ENCODE results near the gene BEND6. TPM values are rescaled to one million over a fixed set of nuclear protein-coding genes. Genes with fewer than 3 reads are reported as not detected.
"Not testable (repeated sequence)": the region's sequence is repeated elsewhere in the genome, so short reads cannot be mapped to it uniquely, and the experiment has no call there.

The BEND6 gene
- total RNA-seq, 2 experiments from 2014 or later: not detected

DNA sequence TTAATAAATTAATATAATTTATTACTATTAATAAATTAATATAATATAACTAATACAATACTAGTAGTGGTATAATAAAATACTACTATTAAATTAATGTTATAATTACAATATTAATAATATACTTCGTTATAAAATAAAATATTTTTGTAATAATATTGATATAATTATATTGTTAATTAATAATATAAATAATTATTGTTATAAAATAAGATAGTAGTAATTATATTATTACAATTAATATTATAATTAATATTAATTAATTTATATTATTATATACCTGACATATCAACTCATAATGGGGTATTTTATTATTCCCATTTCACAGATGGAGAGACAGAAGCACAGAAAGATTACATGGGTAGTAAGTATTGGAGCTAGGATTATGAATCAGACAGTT is 8.9 kb downstream of the BEND6 start:
- H3K4me3 Mint-ChIP-seq: no peak overlapping the region
- H3K27ac Mint-ChIP-seq: no peak overlapping the region
- DNase-seq (no peak), ATAC-seq (no peak)
- no peaks in the 10 kb centered on the region for H3K36me3 Mint-ChIP-seq
- H3K4me1 Mint-ChIP-seq: no peaks in the 10 kb centered on the region
- peaks cover 27% of the 10 kb centered on the region for H3K27me3 Mint-ChIP-seq
- no peaks in the 10 kb centered on the region for H3K9me3 Mint-ChIP-seq (ENCODE audit: low read depth)
- CTCF ChIA-PET: interaction anchor here (1.1 to 5.2 kb wide), 2 partner anchors 8 to 60 kb away, joined by 3 to 25 read pairs; no protein-coding TSS in a partner anchor

DNA sequence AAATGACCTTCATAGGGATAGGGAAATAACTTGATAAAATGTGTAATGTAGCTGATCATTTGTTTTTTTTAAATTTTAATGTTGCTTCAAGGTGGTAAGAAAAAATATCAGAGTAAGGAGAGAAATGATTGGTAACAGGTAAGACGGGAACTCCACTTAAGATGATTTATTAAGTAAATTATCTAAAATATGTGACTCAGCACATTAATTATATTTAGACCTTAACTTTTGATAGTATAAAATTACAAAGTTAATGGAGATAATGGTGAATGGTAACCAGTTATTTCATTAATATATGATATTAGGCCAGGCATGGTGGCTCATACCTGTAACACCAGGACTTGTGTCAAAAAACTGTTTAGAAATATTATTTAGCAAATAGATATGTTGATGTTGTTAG is 10.2 kb downstream of the BEND6 start:
- CTCF ChIA-PET: interaction anchor here (0.5 kb wide), 1 partner anchor 351 kb away, joined by 3 read pairs; no protein-coding TSS in a partner anchor
- Mint-ChIP-seq H3K4me1 (no peaks in the 10 kb centered on the region), H3K27ac (no peak overlapping the region), H3K36me3 (no peaks in the 10 kb centered on the region), H3K27me3 (peaks cover 21% of the 10 kb centered on the region), H3K4me3 (no peak overlapping the region), H3K9me3 (ENCODE audit: low read depth) (no peaks in the 10 kb centered on the region)
- no peak for ATAC-seq
- DNase-seq: no peak

DNA sequence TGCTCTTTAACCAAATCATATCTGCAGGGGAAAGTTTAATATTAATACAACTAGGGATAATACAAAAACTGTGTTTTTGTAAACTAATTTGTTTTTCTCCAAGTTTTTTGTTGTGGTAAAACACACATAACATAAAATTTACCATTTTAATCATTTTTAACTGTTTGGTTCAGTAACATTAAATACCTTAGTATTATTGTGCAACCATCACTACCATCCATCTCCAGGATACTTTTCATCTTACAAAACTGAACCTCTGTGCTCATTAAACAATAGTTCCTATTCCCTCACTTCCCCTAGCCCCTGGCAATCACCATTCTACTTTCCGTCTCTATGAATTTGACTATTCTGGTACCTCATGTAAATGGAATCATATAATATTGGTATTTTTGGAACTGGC is 15.9 kb downstream of the BEND6 start:
- no peaks in the 10 kb centered on the region for H3K9me3 Mint-ChIP-seq (ENCODE audit: low read depth)
- peaks cover 21% of the 10 kb centered on the region for H3K27me3 Mint-ChIP-seq
- no peak overlapping the region for H3K4me3 Mint-ChIP-seq
- DNase-seq (no peak), ATAC-seq (no peak)
- no peaks in the 10 kb centered on the region for H3K36me3 Mint-ChIP-seq
- H3K27ac Mint-ChIP-seq: no peak overlapping the region
- no peaks in the 10 kb centered on the region for H3K4me1 Mint-ChIP-seq
- CTCF ChIA-PET: no interaction called here

DNA sequence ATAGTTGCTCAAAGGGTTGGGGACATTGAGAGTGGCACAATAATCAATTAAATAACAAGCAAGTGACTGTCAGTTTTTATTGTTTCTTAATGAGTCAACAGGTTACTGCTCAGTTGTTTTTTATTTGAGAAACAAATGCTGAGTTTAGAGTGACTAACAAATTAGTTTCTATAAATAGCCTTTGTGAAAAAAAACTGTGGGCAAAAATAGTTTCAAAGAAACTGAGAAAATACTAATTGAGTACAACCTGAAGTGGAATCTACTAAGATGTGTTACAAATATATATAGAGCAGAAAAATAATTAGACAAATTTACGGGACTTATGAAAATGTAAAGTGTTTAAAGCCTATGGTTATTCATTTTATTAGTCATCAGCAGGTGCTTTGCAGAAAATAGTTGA is 22.3 kb downstream of the BEND6 start:
- no peak overlapping the region for H3K27ac Mint-ChIP-seq

DNA sequence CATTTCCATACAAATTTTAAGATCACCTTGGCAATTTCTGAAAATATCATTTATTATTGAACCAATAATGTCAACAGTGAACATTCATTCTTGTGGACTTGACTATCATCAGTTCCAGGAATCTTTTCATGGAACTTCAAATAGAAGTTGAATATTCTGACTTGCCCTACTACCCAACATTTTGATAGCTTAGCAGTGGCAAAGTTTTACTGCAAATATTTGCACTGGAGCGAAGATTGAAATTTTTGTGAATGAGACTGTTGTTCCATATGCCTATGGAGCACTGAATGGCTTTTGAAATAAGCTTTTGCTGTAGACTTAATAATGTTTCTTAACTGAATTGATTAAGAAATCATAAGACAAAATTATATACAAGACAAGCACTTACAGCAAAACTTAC is 23.6 kb downstream of the BEND6 start:
- no peaks in the 10 kb centered on the region for H3K4me1 Mint-ChIP-seq
- H3K4me3 Mint-ChIP-seq: no peak overlapping the region
- H3K27me3 Mint-ChIP-seq: peaks cover 27% of the 10 kb centered on the region
- DNase-seq (no peak), ATAC-seq (no peak)
- H3K9me3 Mint-ChIP-seq (ENCODE audit: low read depth): peaks cover 7% of the 10 kb centered on the region
- CTCF ChIA-PET: no interaction called here
- H3K36me3 Mint-ChIP-seq: no peaks in the 10 kb centered on the region
- no peak overlapping the region for H3K27ac Mint-ChIP-seq

More for the DNA sequence above, 22.3 kb downstream of the BEND6 start:
- CTCF ChIA-PET: no interaction called here
- ATAC-seq: no peak
- Mint-ChIP-seq H3K4me3 (no peak overlapping the region), H3K9me3 (ENCODE audit: low read depth) (peaks cover 7% of the 10 kb centered on the region), H3K36me3 (no peaks in the 10 kb centered on the region), H3K4me1 (no peaks in the 10 kb centered on the region), H3K27me3 (peaks cover 22% of the 10 kb centered on the region)
- DNase-seq: no peak

DNA sequence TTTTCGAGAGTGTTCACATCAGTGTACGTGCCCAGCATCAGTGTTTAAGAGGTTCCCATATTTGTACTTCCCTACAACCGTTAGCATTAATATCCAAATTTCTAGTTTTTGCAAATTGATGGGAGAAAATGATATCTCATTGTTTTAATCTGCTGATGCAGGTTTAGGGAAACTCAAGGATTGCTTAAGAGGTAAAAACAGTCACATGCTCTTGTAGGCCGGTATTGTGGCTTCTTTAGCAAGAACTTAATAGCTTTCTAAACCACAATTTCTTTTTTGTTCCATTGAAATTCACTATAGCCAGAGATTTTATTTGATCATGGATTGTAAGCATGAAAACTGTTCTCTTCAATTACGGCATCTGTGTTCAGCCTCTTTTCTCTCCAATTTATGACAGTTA is 29.5 kb downstream of the BEND6 start:
- ATAC-seq: no peak
- CTCF ChIA-PET: interaction anchor here (1.2 kb wide), 1 partner anchor 11 kb away, joined by 3 read pairs; no protein-coding TSS in a partner anchor

DNA sequence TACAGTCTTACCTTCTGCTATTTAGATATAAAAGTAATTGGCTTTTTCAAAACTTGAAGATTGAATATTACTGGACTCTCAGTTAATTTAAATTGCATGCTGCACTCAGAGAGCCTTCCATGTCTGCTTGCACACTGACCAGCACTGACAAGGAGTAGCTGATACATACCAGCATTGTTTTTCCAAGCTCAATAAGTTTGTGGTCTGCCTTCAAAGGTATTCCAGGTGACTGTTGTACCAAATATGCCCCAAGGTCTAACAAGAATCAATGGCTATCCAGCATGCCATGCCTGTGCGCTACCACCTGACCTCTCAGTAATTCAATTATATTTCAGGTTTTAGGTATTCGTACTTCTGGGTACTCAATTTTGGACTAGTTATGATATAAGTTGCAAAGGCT is 30.0 kb downstream of the BEND6 start:
- H3K36me3 Mint-ChIP-seq: no peaks in the 10 kb centered on the region
- H3K27ac Mint-ChIP-seq: no peak overlapping the region
- peaks cover 48% of the 10 kb centered on the region for H3K27me3 Mint-ChIP-seq
- no peak for DNase-seq
- CTCF ChIA-PET: interaction anchor here (1.2 kb wide), 1 partner anchor 10 kb away, joined by 3 read pairs; no protein-coding TSS in a partner anchor
- H3K4me3 Mint-ChIP-seq: no peak overlapping the region
- no peaks in the 10 kb centered on the region for H3K4me1 Mint-ChIP-seq
- no peaks in the 10 kb centered on the region for H3K9me3 Mint-ChIP-seq (ENCODE audit: low read depth)
- no peak for ATAC-seq

More for the DNA sequence above, 29.5 kb downstream of the BEND6 start:
- Mint-ChIP-seq H3K27ac (no peak overlapping the region), H3K9me3 (ENCODE audit: low read depth) (no peaks in the 10 kb centered on the region), H3K4me1 (no peaks in the 10 kb centered on the region), H3K27me3 (peaks cover 46% of the 10 kb centered on the region), H3K36me3 (no peaks in the 10 kb centered on the region), H3K4me3 (no peak overlapping the region)
- no peak for DNase-seq

DNA sequence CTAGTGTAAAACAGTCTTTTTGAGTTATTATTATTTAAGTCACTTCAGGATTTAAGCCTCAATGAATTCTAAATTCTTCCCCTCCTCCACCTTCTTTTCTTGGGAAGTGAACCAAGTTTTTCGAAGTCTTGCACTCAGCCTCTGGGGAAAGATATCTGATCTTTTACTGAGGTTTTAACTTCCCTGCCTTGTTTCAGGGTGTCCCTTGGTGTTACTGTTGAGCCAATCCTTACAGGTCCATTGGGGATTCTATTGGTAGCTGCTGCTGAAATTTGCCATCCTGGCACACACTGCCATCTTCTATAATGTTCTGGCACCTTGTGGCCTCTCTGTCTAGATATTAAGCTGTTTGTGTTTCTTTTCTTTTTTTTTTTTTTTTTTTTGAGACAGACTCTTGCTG is 31.7 kb downstream of the BEND6 start:
- no peak overlapping the region for H3K27ac Mint-ChIP-seq
- H3K4me3 Mint-ChIP-seq: no peak overlapping the region
- H3K9me3 Mint-ChIP-seq (ENCODE audit: low read depth): no peaks in the 10 kb centered on the region
- H3K36me3 Mint-ChIP-seq: no peaks in the 10 kb centered on the region
- H3K4me1 Mint-ChIP-seq: no peaks in the 10 kb centered on the region
- CTCF ChIA-PET: no interaction called here
- no peak for DNase-seq
- ATAC-seq: no peak
- peaks cover 44% of the 10 kb centered on the region for H3K27me3 Mint-ChIP-seq

DNA sequence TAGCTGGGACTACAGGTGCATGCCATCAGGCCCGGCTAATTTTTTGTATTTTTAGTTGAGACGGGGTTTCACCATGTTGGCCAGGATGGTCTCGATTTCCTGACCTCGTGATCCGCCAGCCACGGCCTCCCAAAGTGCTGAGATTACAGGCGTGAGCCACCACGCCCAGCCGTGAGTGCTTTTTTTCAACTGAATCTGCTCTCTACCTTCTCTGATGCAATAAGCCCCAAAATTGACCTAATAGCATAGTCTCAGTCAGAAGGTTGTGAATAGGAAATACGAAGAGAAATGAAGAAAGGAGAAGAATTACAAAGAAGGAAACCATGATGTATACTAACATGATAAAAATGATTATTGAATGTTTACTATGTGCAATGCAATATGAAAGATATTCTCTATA is 33.2 kb downstream of the BEND6 start:
- CTCF ChIA-PET: no interaction called here
- H3K4me1 Mint-ChIP-seq: no peaks in the 10 kb centered on the region
- H3K36me3 Mint-ChIP-seq: no peaks in the 10 kb centered on the region
- no peak overlapping the region for H3K27ac Mint-ChIP-seq
- no peaks in the 10 kb centered on the region for H3K9me3 Mint-ChIP-seq (ENCODE audit: low read depth)
- ATAC-seq: no peak
- no peak for DNase-seq
- no peak overlapping the region for H3K4me3 Mint-ChIP-seq
- peaks cover 49% of the 10 kb centered on the region for H3K27me3 Mint-ChIP-seq

DNA sequence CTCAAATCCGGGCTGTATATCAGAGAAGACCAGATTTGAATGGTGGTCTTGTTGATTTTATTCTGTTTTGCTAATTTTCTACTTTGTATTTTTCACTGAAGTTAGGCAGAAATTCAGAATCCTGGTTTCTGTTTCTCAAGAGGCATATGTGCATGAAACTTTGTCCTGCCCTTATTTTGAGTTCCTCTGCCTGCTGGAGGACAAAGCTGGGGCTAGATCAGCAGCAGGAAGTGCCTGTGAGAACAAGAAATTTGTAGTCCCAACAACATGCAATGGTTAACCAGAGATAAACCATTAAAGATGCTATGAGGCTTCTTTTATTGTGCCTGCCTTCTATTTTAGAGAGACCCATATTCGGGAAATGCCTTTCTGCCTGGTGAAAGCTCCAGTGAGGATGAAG is 37.1 kb downstream of the BEND6 start:
- Mint-ChIP-seq H3K36me3 (no peaks in the 10 kb centered on the region), H3K4me3 (no peak overlapping the region), H3K9me3 (ENCODE audit: low read depth) (no peaks in the 10 kb centered on the region), H3K27me3 (peaks cover 40% of the 10 kb centered on the region), H3K27ac (no peak overlapping the region), H3K4me1 (no peaks in the 10 kb centered on the region)
- ATAC-seq: no peak
- no peak for DNase-seq
- CTCF ChIA-PET: no interaction called here

DNA sequence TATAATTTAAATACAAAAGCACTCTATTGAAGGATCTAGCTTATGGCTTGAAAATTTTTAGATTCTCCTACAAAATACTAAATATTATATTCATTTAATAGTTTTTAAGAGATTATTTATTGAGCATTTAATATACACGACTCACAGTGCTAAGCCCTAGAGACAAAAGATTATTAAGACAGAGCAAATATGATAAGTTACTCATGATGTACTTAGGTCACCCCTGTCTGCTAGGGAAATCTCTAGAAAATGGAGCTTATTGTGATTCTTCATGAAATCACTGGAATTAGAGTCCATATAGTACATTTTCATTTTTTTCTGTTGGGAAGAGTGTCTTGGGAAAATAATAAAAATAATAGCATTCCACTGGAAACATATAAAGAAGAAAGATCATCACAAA is 37.8 kb downstream of the BEND6 start:
- no peak for ATAC-seq
- Mint-ChIP-seq H3K36me3 (no peaks in the 10 kb centered on the region), H3K9me3 (ENCODE audit: low read depth) (no peaks in the 10 kb centered on the region), H3K4me1 (no peaks in the 10 kb centered on the region), H3K27ac (no peak overlapping the region), H3K27me3 (peaks cover 38% of the 10 kb centered on the region), H3K4me3 (no peak overlapping the region)
- no peak for DNase-seq
- CTCF ChIA-PET: no interaction called here

DNA sequence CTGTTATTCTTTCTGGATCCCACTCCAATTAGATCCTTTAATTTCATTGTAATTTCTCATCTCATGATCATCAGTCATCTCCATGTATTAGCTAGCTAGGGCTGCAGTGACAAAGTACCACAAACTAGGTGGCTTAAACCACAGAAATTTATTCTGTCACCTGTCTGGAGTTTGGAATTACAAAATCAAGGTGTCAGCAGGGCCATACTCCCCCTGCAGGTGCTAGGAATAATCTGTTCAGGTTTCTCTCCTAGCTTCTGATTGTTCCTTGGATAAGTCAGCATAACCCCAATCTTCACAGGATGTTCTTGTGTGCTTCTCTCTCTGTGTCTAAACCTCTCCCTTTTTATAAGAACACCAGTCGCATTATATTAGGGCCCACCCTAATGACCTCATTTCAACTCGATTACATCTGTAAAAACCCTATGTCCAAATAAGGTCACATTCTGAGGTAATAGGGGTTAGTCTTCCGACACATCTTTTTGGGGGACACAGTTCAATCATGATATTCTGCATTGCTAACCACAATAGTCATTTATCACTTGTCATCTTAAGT is 40.5 kb downstream of the BEND6 start:
- no peak for DNase-seq
- Mint-ChIP-seq H3K27me3 (peaks cover 24% of the 10 kb centered on the region), H3K27ac (no peak overlapping the region), H3K36me3 (no peaks in the 10 kb centered on the region), H3K4me1 (no peaks in the 10 kb centered on the region), H3K9me3 (ENCODE audit: low read depth) (no peaks in the 10 kb centered on the region), H3K4me3 (no peak overlapping the region)
- no peak for ATAC-seq
- CTCF ChIA-PET: interaction anchor here (1.2 to 1.5 kb wide), 2 partner anchors 11 to 93 kb away, joined by 3 to 4 read pairs; no protein-coding TSS in a partner anchor

DNA sequence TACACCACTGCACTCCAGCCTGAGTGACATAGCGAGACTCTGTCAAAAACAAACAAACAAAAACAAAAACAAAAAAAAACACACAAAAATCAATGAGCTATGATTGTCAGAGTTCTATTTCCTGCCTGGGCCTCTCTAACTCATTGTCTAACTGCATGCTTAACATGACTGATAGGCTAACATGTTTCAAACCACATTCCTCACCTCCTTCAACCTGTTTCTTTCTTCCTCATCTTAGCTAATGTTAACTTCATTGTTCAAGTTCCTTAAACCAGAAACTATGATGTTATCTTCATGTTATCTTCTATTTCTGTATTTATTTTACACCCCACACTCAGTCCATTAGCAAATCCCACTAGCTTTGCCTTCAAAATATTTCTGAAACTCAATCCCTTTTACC is 41.5 kb downstream of the BEND6 start:
- no peak for ATAC-seq
- Mint-ChIP-seq H3K27ac (no peak overlapping the region), H3K9me3 (ENCODE audit: low read depth) (no peaks in the 10 kb centered on the region), H3K36me3 (no peaks in the 10 kb centered on the region), H3K4me1 (no peaks in the 10 kb centered on the region), H3K4me3 (no peak overlapping the region), H3K27me3 (peaks cover 24% of the 10 kb centered on the region)
- DNase-seq: no peak
- CTCF ChIA-PET: interaction anchor here (1.2 kb wide), 2 partner anchors 94 to 95 kb away, joined by 3 to 4 read pairs; no protein-coding TSS in a partner anchor

DNA sequence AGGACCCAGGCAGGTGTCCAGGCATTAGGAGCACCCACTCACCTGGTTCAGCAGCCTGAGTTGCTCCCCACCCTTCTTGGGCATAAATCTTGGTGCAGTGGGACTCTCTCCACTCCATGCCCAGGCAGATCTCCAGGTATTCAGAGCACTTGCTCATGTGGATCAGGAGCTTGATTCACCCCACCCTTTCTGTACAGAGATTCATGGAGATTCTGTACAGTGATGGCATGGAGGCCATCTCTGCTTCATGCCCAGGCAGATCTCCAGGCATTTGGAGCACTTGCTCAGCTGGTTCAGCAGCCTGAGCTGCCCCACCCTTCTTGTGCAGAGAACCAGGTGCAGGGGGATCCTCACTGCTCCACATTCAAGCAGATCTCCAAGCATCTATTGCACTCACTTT is 44.1 kb downstream of the BEND6 start:
- H3K36me3 Mint-ChIP-seq: no peaks in the 10 kb centered on the region
- no peak overlapping the region for H3K27ac Mint-ChIP-seq
- CTCF ChIA-PET: no interaction called here
- peaks cover 28% of the 10 kb centered on the region for H3K27me3 Mint-ChIP-seq
- H3K9me3 Mint-ChIP-seq (ENCODE audit: low read depth): no peaks in the 10 kb centered on the region
- H3K4me3 Mint-ChIP-seq: no peak overlapping the region
- ATAC-seq: no peak
- no peaks in the 10 kb centered on the region for H3K4me1 Mint-ChIP-seq
- no peak for DNase-seq

DNA sequence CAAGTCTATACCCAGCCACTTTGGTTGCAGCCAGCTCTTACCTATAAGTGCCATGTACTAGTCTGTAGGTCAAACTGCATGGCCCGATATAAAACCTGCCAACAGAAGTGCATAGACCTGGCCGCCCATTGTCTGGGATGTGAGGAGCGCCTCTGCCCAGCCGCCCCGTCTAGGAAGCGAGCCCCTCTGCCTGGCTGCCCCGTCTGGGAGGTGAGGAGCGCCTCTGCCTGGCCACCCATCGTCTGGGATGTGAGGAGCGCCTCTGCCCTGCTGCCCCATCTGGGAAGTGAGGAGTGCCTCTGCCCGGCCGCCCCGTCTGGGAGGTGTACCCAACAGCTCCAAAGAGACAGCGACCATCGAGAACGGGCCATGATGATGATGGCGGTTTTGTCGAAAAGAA is 44.8 kb downstream of the BEND6 start:
- H3K36me3 Mint-ChIP-seq; H3K27ac Mint-ChIP-seq; H3K4me1 Mint-ChIP-seq; H3K4me3 Mint-ChIP-seq; ATAC-seq; DNase-seq; H3K9me3 Mint-ChIP-seq (ENCODE audit: low read depth); CTCF ChIA-PET: not testable (repeated sequence)
- peaks cover 27% of the 10 kb centered on the region for H3K27me3 Mint-ChIP-seq

All from activated CD8-positive, alpha-beta memory T cell treated with anti-CD3 and anti-CD28 coated beads, Interleukin-2, amount 10 ng/mL, durations not matched to agents 7 days and 5 days (primary cell).